Measurements from ENCODE around the gene SSR1. TPM values are rescaled to one million over a fixed set of nuclear protein-coding genes. Genes with fewer than 3 reads are reported as not detected.

SSR1 gene
- total and polyA plus RNA-seq, 9 of the 15 experiments (the other 6 are each of a cell fraction or from before 2014, with no cell fraction given), result 87.7 to 220 (median 144) TPM

- Histone ChIP-seq H3K27ac (ENCODE audit: extremely low read depth, low read depth, low read length) (no peak overlapping the region), H3K4me3 (no peak overlapping the region), H2AFZ (ENCODE audit: low read depth, low read length) (peak overlapping the region; percentile 61; the same call in 1 of the 2 replicates), H3K79me2 (ENCODE audit: control insufficient read depth, insufficient read depth, low read length) (no peaks in the 10 kb centered on the region), H3K9me1 (ENCODE audit: control insufficient read depth, insufficient read depth, low read length) (no peaks in the 10 kb centered on the region), H3K9ac (ENCODE audit: insufficient read depth in 1 of 2, low read depth in 2 of 2, low read length in 2 of 2) (no peak overlapping the region), H4K20me1 (replicated peaks; ENCODE audit: control insufficient read depth, insufficient read depth, low read length) (no peaks in the 10 kb centered on the region), H3K4me1 (replicated peaks in 1 of 2; ENCODE audit: control insufficient read depth in 2 of 2, insufficient read depth in 2 of 2, low read length in 2 of 2) (peaks cover 0 to 7% of the 10 kb centered on the region in 2 experiments; a peak in 2 of 5 replicates), H3K27me3 (ENCODE audit: control insufficient read depth in 2 of 2, insufficient read depth in 2 of 2, low read length in 2 of 2) (no peaks in the 10 kb centered on the region), H3K4me2 (ENCODE audit: insufficient read depth, low read length) (no peak overlapping the region), H3K36me3 (ENCODE audit: control insufficient read depth, insufficient read depth, low read length) (no peaks in the 10 kb centered on the region), H3K9me3 (replicated peaks; ENCODE audit: control insufficient read depth, insufficient read depth, low read depth, low read length) (no peaks in the 10 kb centered on the region)
- in situ Hi-C loops (cut with MboI) (no loop called here), intact Hi-C loops (cut with micrococcal nuclease) (no loop called here)
- DNase-seq (ENCODE audit: extremely low read depth in 1 of 4, low spot score in 3 of 4) (no peak), ATAC-seq (peak; percentile 39; the same call in 1 of the 3 replicates), FAIRE-seq (no peak)
- CTCF ChIA-PET (ENCODE audit: low intra/inter-chr PET ratio), result no interaction called here
- POLR2A ChIA-PET, result interaction anchor here (0.5 to 1.8 kb wide), 5 partner anchors 13 to 149 kb away, joined by 3 to 6 read pairs (median 4); partner anchors contain the start of genes CAGE1 and RIOK1
- BruUV-seq (replicated peaks), result no TSS peak
- no peak for TF ChIP-seq ZNF707 (CRISPR knock-in tag; conservative IDR thresholded peaks at IDR 0.05)
- WGBS (ENCODE audit: insufficient coverage, low coverage, missing lambda C conversion rate), result 27% methylated on average over 8 of the region's 8 CpGs
Measured at GRCh38 chr6:7332090-7332745, 19.2 kb upstream of the SSR1 start.

GRCh38 chr6:7331452-7331851 lies 18.5 kb upstream of the SSR1 start:
- no peaks in the 10 kb centered on the region for H4K20me1 ChIP-seq (replicated peaks; ENCODE audit: control insufficient read depth, insufficient read depth, low read length)
- H3K4me3 ChIP-seq, result no peak overlapping the region
- POLR2A ChIA-PET, result interaction anchor here (0.5 to 2.3 kb wide), 5 partner anchors 10 to 150 kb away, joined by 3 to 7 read pairs (median 4); partner anchors contain the start of genes CAGE1 and RIOK1
- H3K9ac ChIP-seq (ENCODE audit: insufficient read depth in 1 of 2, low read depth in 2 of 2, low read length in 2 of 2), result no peak overlapping the region
- no peak for FAIRE-seq
- intact Hi-C loops (cut with micrococcal nuclease) (no loop called here), in situ Hi-C loops (cut with MboI) (no loop called here)
- no peaks in the 10 kb centered on the region for H3K36me3 ChIP-seq (ENCODE audit: control insufficient read depth, insufficient read depth, low read length)
- H3K27ac ChIP-seq (ENCODE audit: extremely low read depth, low read depth, low read length), result no peak overlapping the region
- no peak overlapping the region for H3K4me2 ChIP-seq (ENCODE audit: insufficient read depth, low read length)
- no peaks in the 10 kb centered on the region for H3K27me3 ChIP-seq (ENCODE audit: control insufficient read depth in 2 of 2, insufficient read depth in 2 of 2, low read length in 2 of 2)
- peak; percentile 27; the same call in 2 of the 3 replicates for ATAC-seq
- no peaks in the 10 kb centered on the region for H3K9me1 ChIP-seq (ENCODE audit: control insufficient read depth, insufficient read depth, low read length)
- H3K9me3 ChIP-seq (replicated peaks; ENCODE audit: control insufficient read depth, insufficient read depth, low read depth, low read length), result no peaks in the 10 kb centered on the region
- CTCF ChIA-PET (ENCODE audit: low intra/inter-chr PET ratio), result no interaction called here
- WGBS (ENCODE audit: insufficient coverage, low coverage, missing lambda C conversion rate), result 23% methylated on average over 7 of the region's 7 CpGs
- H3K79me2 ChIP-seq (ENCODE audit: control insufficient read depth, insufficient read depth, low read length), result no peaks in the 10 kb centered on the region
- peaks cover 0 to 7% of the 10 kb centered on the region in 2 experiments; a peak in 2 of 5 replicates for H3K4me1 ChIP-seq (replicated peaks in 1 of 2; ENCODE audit: control insufficient read depth in 2 of 2, insufficient read depth in 2 of 2, low read length in 2 of 2)
- no peak for DNase-seq (ENCODE audit: extremely low read depth in 1 of 4, low spot score in 3 of 4)
- H2AFZ ChIP-seq (ENCODE audit: low read depth, low read length), result no peak overlapping the region
- no TSS peak for BruUV-seq (replicated peaks)
- no peak for TF ChIP-seq SETDB1 (IDR thresholded peaks at IDR 0.05; ENCODE audit: low read length)
- no peak for TF ChIP-seq BHLHE40 (IDR thresholded peaks at IDR 0.05; ENCODE audit: low read length)
- TF ChIP-seq ZBTB49 (CRISPR knock-in tag; IDR thresholded peaks at IDR 0.05; ENCODE audit: borderline replicate concordance), result no peak
- no peak for TF ChIP-seq POLR3G (IDR thresholded peaks at IDR 0.05; ENCODE audit: extremely low read depth, insufficient read length, insufficient replicate concordance)
- TF ChIP-seq SFPQ (IDR thresholded peaks at IDR 0.05; ENCODE audit: low read depth, low read length), result no peak
- no peak for TF ChIP-seq TBL1XR1 (IDR thresholded peaks at IDR 0.05; ENCODE audit: low read length in 2 of 2)
- no peak for TF ChIP-seq NFIC (IDR thresholded peaks at IDR 0.05)
- no peak for TF ChIP-seq FUS (optimal IDR thresholded peaks at IDR 0.05; ENCODE audit: low read depth, low read length)
